SK-N-MC (cell line): Measurements from ENCODE around the gene UBQLN4.

ENCODE experiments used
- DNase-seq: peaks from one replicate; pipeline ENCODE4 v3.0.0-alpha.2; 2011; ENCODE audit warnings: low read depth, low spot score
- H3K27ac ChIP-seq: fragments of 200-600 bp; sonication (generic); 2 replicates; pipeline ENCODE4 v1.5.1; 2016; ENCODE audit warnings: mixed run types
- H3K36me3 ChIP-seq: fragments of 200-600 bp; sonication (generic); 2 replicates; pipeline ENCODE4 v1.6.1; 2017; ENCODE audit warnings: antibody characterized with exemption, low read length, mixed read lengths; ENCODE audit not compliant: insufficient read depth
- H3K4me3 ChIP-seq: fragments of 200-600 bp; sonication (generic); 2 replicates; pipeline ENCODE4 v1.5.1; 2016
- H3K9ac ChIP-seq: fragments of 200-600 bp; sonication (generic); 2 replicates; pipeline ENCODE4 v1.8.0; 2017; ENCODE audit warnings: mixed run types, mixed read lengths; ENCODE audit not compliant: insufficient read length
- H3K9me3 ChIP-seq: fragments of 200-600 bp; sonication (generic); 2 replicates; pipeline ENCODE4 v1.6.1; 2017; ENCODE audit warnings: low read depth, mild to moderate bottlenecking, antibody characterized with exemption, low read length, moderate library complexity, mixed read lengths
- EZH2 ChIP-seq: fragments of 200-600 bp; sonication (generic); IDR thresholded peaks from one replicate; pipeline ENCODE4 v1.6.1; 2017; ENCODE audit warnings: antibody characterized with exemption
- FOXP2 ChIP-seq: optimal IDR thresholded peaks from 2 replicates; pipeline ENCODE3; 2011; ENCODE audit warnings: mild to moderate bottlenecking, moderate library complexity; ENCODE audit not compliant: insufficient read depth; ENCODE audit errors: extremely low read length, control extremely low read depth
- POLR2AphosphoS5 ChIP-seq: IDR thresholded peaks from 2 replicates; pipeline ENCODE4 v1.6.1; 2012; ENCODE audit warnings: mild to moderate bottlenecking, low read depth, low read length, borderline replicate concordance

The UBQLN4 gene

DNA sequence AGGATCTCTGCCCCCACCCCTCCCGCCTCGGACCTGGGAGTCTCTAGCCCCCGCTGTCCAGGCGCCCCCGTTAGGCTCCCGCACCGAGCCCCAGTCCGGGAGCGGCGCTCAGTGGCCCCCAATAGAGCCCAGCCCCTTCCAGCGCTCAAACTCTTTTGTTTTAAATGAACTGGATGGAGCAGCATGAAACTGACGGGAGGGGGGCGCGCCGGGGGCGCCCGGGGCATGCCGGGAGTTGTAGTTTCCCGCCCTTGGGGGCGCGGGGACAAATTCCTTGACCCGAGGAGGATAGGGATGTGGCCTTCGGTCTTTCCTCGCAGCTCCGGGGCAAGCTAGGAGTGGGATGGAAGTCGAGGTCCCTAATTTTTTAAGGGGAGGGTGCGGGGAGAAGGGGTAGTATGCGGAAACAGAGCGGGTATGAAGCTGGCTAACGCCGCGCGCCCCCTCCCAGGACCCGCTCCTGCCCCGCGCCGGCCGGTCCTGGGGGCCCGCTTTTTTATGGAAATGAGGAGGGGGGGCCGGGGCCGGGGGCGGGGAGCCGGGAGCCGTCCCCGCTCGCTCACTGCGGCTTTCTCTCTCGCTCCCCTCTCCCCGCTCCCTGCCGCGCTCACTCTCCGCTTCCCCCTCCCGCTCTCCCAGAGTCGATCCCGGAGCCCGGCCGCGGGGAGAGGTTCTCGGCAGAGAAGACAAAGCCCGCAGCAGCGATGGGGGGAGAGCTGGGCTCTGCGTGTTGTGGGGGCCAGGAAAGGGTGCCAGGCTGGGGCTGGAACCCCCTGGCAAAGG is 28.9 kb upstream of the UBQLN4 start, which contains the start of gene MEX3A:
MEX3A (minus strand) TSS at position 157 of the 783 bp plus-strand sequence. CDS start 467 bp downstream, outside the sequence.
- Histone ChIP-seq H3K9ac (peak within 1 kb of the TSS; percentile 84), H3K27ac (peak within 1 kb of the TSS; percentile 79), H3K4me3 (peak within 1 kb of the TSS; percentile 82), H3K9me3 (no peaks in the 10 kb centered on the region), H3K36me3 (peaks cover 15% of the 10 kb centered on the region)
- no peak for DNase-seq
- TF ChIP-seq POLR2AphosphoS5 (peak; percentile 78), FOXP2 (no peak)

- Histone ChIP-seq H3K4me3 (peak overlapping the region; percentile 82), H3K36me3 (peaks cover 21% of the 10 kb centered on the region), H3K9ac (peak overlapping the region; percentile 77), H3K9me3 (no peaks in the 10 kb centered on the region), H3K27ac (peak overlapping the region; percentile 79; the same call in 1 of the 2 replicates)
- no peak for TF ChIP-seq EZH2
- no peak for TF ChIP-seq POLR2AphosphoS5
- no peak for TF ChIP-seq FOXP2
- DNase-seq: no peak
These were observed 28.3 kb upstream of the UBQLN4 start for GRCh38 chr1:156081917-156082308.

DNA sequence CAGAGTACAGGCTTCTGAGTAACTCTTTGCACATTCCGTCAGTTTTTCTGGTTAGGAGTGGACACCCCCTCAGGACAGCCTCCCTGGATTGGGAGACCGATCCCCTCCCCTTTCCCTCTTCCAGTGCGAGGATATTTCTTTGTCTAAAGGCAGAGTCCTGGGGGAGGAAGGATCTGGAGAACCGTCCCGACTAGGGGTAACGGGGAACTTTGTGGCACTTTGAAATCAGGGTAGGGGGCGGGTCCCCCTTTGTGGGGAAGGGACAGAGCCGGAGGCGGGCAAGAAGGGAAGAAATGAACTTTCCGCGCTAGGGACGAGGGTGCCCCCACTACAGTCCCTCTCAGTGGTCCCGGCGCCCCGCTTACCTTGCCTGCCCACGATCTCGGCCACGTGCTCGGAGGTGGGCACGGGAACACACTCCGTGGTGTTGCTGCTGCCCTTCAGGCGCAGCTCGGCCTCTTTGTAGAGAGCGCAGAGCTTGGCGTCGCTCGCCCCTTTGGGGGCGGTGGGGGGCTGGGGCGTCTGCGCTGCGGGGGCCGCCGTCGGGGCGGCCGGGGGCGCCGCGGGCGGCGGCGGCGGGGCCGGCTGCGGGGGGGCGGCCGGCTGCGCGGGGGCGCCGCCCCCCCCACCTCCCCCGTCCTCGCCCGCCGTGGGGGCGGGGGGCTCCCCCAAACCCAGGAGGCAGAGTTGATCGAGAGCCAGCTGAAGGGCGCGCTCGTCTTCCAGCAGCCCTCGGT is 27.8 kb upstream of the UBQLN4 start:
- H3K27ac ChIP-seq: peak overlapping the region; percentile 79
- H3K4me3 ChIP-seq: peak overlapping the region; percentile 82
- H3K36me3 ChIP-seq: peaks cover 26% of the 10 kb centered on the region
- no peaks in the 10 kb centered on the region for H3K9me3 ChIP-seq
- H3K9ac ChIP-seq: peak overlapping the region; percentile 84
- TF ChIP-seq FOXP2 (no peak), EZH2 (no peak), POLR2AphosphoS5 (no peak; the same call in 1 of the 2 replicates)
- no peak for DNase-seq

- Histone ChIP-seq H3K4me3 (peak overlapping the region; percentile 82), H3K27ac (peak overlapping the region; percentile 65), H3K9ac (peak overlapping the region; percentile 84), H3K36me3 (peaks cover 32% of the 10 kb centered on the region), H3K9me3 (no peaks in the 10 kb centered on the region)
- TF ChIP-seq EZH2 (no peak), FOXP2 (no peak), POLR2AphosphoS5 (no peak)
- no peak for DNase-seq
These were observed 27.2 kb upstream of the UBQLN4 start for GRCh38 chr1:156080863-156081179.

DNA sequence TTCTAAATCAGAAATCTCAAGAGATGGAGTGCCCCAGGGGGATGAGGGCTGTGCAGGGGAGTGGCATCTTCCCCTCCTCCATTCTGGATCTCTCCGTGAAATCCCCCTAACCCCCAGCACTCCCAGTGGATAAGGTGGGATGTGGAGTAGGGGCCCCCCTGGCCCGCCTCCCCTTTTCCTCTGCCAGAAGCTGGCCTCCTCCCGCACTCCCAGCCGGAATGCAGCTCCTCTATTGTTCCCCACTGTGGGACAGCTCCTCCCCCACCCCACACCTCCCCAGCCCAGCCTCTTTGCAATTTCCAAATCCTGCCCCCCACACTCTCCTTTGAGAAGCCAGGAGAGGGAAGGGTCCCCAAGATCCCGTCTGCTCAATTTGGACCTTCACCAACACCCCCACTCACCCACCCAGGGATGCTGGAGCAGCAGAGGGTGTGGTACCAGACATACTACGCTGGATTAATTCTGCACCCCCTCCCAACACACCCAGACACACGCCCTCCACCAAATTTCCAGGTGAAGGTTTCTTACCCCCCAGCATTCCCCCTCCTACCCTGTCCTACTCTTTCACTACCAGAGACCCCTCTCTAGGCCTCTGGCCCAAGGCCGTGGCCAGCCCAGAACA is 26.8 kb upstream of the UBQLN4 start:
- TF ChIP-seq POLR2AphosphoS5: no peak
- TF ChIP-seq FOXP2: no peak
- TF ChIP-seq EZH2: no peak
- Histone ChIP-seq H3K4me3 (peak overlapping the region; percentile 82), H3K27ac (peak overlapping the region; percentile 65), H3K36me3 (peaks cover 36% of the 10 kb centered on the region), H3K9ac (peak overlapping the region; percentile 84), H3K9me3 (no peaks in the 10 kb centered on the region)
- DNase-seq: no peak

DNA sequence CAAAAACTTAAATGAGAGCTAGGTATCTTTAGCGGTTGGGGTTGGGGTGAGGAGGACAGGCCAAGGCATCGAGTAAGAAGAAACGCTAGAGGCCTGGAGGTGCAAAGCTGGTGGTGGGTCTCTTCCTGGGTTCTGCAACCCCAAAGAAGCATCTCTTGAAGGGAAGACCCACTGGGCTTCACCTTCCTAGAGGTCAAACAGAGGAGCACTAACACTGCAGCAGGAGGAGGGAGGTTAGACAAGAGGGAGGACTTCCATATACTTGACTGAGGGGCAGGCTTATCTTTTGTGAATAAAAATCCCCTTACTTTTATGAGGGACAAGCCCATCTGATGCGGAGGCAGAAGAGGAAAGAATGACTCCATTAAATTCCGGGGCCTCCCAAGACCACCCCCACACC is 26.2 kb upstream of the UBQLN4 start:
- H3K4me3 ChIP-seq: peak overlapping the region; percentile 82
- peaks cover 42% of the 10 kb centered on the region for H3K36me3 ChIP-seq
- no peaks in the 10 kb centered on the region for H3K9me3 ChIP-seq
- DNase-seq: no peak
- TF ChIP-seq POLR2AphosphoS5 (no peak), EZH2 (no peak)
- no peak overlapping the region for H3K9ac ChIP-seq
- peak overlapping the region; percentile 21; the same call in 1 of the 2 replicates for H3K27ac ChIP-seq

GRCh38 chr1:156078728-156079127 is 25.1 kb upstream of the UBQLN4 start:
- Histone ChIP-seq H3K9ac (no peak overlapping the region), H3K9me3 (no peaks in the 10 kb centered on the region), H3K27ac (peak overlapping the region; percentile 83), H3K4me3 (peak overlapping the region; percentile 49), H3K36me3 (peaks cover 46% of the 10 kb centered on the region)
- DNase-seq: no peak
- TF ChIP-seq POLR2AphosphoS5 (no peak), FOXP2 (no peak), EZH2 (no peak)

DNA sequence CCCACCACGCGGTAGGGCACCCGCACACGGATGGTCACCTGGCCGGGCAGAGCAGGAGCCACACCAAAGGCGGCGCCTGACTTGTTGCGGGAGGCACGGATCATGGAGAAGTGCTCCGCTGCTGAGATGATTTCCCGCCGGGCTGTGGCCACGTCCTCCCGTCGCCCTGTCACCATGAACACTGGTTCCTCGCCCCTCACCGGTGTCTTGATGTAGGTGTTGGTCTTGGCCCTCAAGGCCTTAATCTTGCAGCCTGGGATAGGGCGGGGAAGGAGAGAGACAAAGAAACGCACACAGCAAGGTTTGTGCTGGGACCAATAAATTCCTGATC is 23.8 kb upstream of the UBQLN4 start:
- H3K27ac ChIP-seq: peak overlapping the region; percentile 83; the same call in 1 of the 2 replicates
- H3K4me3 ChIP-seq: no peak overlapping the region
- DNase-seq: no peak
- H3K9ac ChIP-seq: no peak overlapping the region
- H3K36me3 ChIP-seq: peaks cover 46% of the 10 kb centered on the region
- TF ChIP-seq POLR2AphosphoS5: no peak
- TF ChIP-seq EZH2: no peak
- no peak for TF ChIP-seq FOXP2
- H3K9me3 ChIP-seq: no peaks in the 10 kb centered on the region
